Astrocyte of the cerebellum (primary cell): Measurements from ENCODE around the gene IL1A.

Experiments used
- DNase-seq: peaks from one replicate; pipeline ENCODE4 v3.0.0-alpha.2; 2011; ENCODE audit warnings: low read depth
- H3K4me3 ChIP-seq: 2 replicates; pipeline ENCODE4 v1.5.1; 2011; ENCODE audit warnings: mild to moderate bottlenecking, low read depth, low read length, moderate library complexity
- CTCF ChIP-seq: IDR thresholded peaks from 2 replicates; pipeline ENCODE4 v1.5.1; 2012; ENCODE audit warnings: low read length, low read depth, moderate library complexity, mild to moderate bottlenecking; ENCODE audit errors: missing control alignments
- in situ Hi-C: cut with HindIII; loops from 2 replicates; pipeline ENCODE4 v1.10.0; 2017; ENCODE audit warnings: low sequenced_read_pairs

The IL1A gene

GRCh38 chr2:112830682-112831512 is 46.6 kb upstream of the IL1A start:
- TF ChIP-seq CTCF = no peak
- H3K4me3 ChIP-seq = no peak overlapping the region
- in situ Hi-C loops = no loop called here
- DNase-seq = no peak

- no peak for DNase-seq
- no peak for TF ChIP-seq CTCF
- in situ Hi-C loops = no loop called here
- no peak overlapping the region for H3K4me3 ChIP-seq
Measured at GRCh38 chr2:112829961-112830681, 45.8 kb upstream of the IL1A start.

GRCh38 chr2:112829101-112829960 is 45.0 kb upstream of the IL1A start:
- H3K4me3 ChIP-seq = no peak overlapping the region
- no peak for DNase-seq
- in situ Hi-C loops = no loop called here
- no peak for TF ChIP-seq CTCF

- in situ Hi-C loops = no loop called here
- no peak overlapping the region for H3K4me3 ChIP-seq
- no peak for DNase-seq
- no peak for TF ChIP-seq CTCF
Measured at GRCh38 chr2:112828251-112828691, 44.0 kb upstream of the IL1A start.

- H3K4me3 ChIP-seq = no peak overlapping the region
- no peak for TF ChIP-seq CTCF
- no peak for DNase-seq
- in situ Hi-C loops = no loop called here
Measured at GRCh38 chr2:112827604-112828185, 43.4 kb upstream of the IL1A start.

GRCh38 chr2:112827009-112827408 is 42.7 kb upstream of the IL1A start:
- DNase-seq = no peak
- in situ Hi-C loops = no loop called here
- TF ChIP-seq CTCF = no peak
- no peak overlapping the region for H3K4me3 ChIP-seq
